HG02763 (cell line): ENCODE results near the gene ZFAND5.

ENCODE experiments used
- ATAC-seq: cut with Tn5 transposase; IDR thresholded peaks from one replicate; pipeline ENCODE4 v1.9.1; 2021; ENCODE audit warnings: mild to moderate bottlenecking, moderate library complexity; ENCODE audit not compliant: unreplicated experiment

ZFAND5 gene

DNA sequence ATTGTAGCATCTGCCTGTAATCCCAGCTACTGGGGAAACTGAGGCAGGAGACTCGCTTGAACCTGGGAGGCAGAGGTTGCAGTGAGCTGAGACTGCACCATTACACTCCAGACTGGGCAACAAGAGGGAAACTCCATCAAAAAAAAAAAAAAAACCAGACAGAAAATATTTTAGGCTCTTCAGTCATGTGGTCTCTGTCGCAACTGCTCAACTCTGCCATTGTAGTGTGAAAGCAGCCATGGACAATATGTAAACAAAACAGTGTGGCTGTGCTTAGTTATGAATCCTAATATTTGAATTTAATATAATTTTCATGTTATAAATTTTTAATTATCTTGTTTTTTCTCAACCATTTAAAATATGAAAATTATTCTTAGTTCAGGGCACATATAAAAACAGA is 38.4 kb downstream of the ZFAND5 start:
- no peak for ATAC-seq

DNA sequence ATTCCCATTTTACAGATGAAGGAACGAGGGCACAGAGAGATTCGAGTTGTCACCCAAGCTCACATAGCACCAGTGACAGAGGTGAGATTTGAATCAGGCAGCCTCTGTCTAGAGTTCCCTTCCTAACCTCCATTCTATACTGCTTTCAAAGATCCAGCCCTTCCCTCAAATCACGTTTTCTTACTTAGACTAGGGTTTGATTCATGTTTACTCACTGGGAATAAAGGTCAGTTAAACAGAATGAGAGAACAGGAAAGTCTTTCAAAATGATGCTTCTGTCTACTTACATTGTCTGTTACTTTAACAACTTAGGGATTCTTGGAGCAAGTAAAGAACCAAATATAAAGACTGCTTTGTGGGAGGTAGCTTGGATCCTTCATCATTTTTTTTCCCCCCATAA is 40.0 kb downstream of the ZFAND5 start:
- no peak for ATAC-seq

DNA sequence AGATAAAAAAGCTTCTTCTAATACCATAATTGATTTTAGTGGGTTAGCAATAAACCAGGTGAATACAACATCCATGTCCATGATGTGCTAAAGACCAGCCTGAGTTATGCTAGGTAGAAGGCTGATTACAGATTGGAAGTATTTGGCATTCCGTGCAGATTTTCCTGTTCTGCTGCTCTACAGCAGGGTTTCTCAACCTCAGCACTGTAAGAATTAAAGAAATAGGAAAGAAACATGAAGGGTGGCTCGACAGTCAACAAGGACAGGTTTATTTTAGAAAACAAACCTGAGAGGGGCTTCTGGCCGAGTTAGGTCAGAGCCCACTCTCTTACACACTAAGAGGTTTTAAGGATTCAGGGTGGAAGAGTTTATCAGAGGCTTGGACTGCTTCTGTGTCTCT is 42.3 kb downstream of the ZFAND5 start:
- no peak for ATAC-seq

DNA sequence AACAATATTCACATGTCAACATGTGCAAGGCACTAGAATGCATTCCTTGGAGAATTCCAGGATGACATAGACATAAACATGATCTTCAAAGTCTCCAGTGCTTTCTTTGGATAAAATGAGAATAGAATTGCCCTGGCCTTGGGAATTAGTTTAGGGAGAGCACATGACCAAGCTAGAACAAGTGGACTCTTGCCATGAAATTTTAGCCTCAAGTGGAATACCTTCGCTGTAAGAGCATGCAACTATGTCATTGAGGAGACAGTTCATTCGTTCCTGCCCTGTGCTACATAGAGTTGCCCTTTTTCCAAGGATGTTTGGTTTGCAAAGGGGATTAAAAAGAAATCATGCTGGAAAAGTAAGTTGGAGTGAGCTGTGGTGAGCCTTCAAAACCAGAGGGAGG is 42.7 kb downstream of the ZFAND5 start:
- ATAC-seq = no peak

DNA sequence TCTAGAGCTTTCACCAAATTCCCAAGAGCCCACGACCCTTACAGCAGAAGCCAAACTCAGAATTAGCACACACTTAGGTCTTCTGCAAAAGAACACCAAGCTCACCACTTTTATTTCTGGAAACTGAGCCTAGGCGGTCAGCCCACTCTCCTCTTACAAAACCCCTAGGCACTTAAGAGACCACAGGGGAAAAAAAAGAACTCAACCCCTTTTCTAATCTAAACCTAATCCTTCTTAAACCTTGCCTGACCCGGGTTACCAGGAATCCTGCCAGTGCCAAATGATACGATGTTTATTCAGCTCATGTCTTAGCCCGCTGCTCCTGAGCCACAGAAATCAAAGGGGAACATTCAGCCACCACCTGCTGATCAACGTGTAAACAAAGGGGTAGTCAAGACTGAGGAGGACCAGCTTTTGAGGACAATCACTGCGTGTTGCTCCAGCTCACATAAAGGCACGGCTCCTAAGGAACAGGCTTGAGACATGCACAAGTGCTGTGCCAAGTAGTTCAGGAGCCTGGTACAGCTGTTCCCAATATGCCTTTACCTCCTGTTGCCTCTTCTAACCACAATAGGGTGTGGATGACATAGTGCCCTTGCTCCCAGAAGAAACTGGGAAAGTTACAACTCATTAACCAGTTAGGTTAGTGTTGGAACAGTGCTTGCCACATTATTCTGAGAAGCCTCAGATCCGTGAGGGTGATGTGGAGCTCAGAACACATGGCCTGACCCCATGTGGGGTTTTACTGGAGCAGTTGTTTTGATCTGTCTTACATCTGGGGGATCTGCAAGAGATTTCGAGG is 49.3 kb downstream of the ZFAND5 start:
- ATAC-seq = no peak

DNA sequence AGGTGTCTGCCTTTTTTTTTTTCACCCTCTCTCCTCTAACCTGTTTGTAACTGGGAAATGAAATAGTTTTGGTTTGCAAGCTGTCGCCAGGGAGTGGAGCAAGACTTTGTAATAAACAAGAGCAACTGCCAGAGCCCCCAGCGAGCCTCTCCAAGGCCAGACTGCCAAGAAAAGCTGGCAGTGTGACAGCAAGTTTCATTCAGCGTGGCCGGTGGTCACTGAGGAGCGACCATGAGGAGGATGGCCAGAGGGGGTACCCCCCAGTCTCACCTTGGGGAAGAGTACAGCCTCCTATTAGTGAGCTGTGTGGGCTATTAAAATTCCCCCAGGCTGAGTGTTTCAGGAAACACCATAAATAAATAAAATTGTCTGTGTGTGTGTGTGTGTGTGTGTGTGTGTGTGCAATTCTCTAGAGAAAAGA is 49.9 kb downstream of the ZFAND5 start:
- ATAC-seq = no peak

DNA sequence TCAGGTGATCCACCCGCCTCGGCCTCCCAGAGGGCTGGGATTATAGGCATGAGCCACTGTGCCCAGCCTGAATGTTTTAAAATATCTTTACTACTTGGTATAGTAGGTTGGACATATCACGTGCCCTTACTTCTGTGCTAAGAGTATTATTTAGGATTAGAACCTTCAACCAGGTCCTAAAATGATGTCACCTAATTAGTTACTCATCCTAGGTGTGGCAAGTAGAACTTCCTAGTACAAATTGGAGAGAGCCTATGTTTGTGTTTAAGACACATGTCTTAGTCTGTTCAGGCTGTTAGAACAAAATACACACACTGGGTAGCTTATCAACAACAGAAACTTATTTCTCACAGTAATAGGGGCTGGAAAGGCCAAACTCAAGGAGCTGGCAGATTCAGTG is 51.5 kb downstream of the ZFAND5 start:
- ATAC-seq = no peak

DNA sequence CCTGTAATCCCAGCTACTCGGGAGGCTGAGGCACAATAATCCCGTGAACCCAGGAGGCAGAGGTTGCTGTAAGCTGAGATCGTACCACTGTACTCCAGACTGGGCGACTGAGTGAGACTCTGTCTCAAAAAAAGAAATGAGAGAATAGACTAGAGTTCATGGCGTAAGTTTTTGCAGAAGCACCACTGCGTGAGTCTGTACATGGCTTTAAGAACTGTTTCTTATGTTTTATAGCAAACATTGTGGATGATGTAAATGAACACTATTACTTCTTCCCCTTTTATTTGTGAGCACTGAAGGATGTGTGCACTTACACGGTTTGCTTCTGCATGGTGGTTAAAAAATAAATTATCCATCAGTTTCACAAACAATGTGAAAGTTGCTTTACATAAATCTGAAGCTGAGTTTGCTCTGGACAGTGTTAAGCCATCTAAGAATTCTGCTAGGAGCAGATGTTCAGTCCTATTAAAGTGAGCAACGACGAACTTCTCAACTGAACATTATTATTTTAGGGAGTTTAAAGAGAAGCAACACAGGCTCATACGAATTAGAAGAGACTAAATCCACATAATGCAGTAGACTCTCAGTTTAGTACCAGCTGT is 52.5 kb downstream of the ZFAND5 start:
- no peak for ATAC-seq

DNA sequence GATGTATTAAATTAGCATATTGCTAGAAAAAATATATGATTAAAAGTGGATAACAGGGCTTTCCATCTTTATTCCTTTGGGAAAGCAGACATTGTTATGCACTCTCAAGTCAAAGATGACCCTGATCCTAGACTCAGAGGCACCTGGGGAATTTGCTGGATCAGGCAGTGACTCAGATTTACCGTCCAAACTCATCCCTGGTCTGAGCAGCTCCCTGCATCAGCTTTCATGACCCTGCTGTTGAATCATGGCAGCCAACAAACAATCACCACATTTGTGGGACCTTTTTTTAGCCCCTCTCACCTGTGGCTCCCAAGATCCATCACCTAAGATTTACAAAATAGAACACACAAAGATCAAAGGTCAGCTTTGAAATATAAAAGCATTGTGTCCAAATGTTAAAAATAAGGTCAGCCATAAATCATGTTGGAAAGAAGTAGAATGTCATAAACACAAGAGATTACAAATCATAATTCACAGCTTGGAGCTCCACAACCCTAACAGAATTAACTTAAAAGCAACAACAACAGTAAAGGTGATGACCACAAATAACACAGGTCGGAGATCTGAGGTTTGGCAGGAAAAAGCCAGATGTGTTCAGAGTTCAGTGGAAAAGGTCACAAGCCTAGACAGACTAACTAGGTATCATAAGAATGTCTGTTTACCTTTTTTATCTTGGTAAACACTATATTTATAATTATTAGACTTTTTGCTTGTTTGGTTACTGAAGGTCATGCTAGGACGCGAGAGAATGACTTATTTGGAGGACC is 55.5 kb downstream of the ZFAND5 start:
- no peak for ATAC-seq

DNA sequence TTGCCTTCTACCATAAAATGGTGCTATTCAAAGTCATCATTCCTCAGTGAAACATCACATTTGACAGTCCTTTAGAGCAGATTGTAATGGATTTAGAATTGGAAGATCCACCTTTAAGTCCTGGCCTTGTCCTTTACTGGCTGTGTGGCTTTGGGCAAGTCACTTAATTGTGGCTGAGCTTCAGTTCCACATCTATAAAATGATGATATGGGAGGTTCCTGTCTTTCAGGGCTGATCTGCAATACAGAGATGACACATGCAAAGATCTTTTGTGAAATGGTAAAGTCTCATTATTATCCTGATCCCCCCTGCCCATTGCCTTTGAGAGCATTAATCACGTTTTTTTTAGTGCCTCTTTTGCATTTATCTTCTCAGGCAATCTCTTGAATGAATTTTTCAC is 58.2 kb downstream of the ZFAND5 start:
- ATAC-seq = no peak

DNA sequence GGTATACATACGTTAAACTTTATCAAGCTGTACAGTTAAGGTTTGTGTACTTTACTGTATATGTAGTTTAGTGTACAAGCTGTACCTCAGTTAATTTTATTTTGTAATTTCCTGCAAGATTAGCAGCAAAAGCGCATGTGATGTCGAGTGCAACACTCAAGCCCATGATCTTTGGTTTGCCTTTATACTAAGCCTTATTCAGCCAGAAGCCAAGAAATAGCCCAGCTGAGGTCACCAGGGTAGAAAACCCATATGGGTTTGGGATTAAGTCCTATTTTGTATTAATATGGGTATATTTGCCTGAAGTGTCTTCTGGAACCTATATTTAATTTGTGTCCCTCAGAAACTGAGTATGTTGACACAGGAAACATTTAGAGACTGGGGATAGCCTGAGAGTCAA is 59.3 kb downstream of the ZFAND5 start:
- ATAC-seq = no peak

DNA sequence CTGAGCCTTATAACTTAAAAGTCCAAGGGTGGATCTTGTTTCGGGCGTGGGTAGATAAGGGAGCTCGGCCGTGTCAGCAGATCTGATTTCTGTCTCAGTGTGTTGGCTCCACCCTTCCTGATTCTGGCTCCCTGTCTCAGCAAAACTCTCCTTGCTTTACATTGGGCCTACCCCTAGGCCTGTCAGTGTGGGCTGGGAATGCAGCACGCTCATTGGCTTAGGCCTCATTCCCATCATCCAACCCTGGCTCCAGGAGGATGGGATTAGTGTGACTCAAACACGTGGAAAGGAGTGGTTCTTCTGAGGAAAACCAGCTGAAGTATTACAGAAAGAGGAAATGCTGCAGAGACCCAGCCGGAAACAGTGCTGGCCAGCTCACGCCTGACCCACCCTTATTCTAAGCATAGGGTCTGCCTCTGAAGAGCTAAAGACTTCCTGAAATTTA is 59.9 kb downstream of the ZFAND5 start:
- peak; percentile 72 for ATAC-seq

DNA sequence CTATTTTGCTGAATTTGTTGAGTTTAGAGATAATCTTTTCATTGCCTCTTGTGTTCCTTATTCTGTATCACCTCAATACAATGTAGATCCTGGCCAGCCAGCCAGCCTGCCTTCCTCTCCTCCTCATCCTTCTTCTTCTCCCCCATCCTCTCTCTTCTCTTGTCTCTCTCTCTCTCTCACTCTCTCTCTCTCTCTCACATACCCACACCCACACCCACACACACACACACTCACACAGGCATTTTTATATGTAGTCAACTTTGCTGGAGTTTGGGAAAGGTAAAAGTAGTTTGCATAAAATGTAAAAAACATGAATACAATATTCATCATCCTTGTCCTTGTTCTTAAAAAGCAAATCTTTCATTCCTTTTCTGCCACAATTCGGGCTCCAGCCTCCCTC is 60.5 kb downstream of the ZFAND5 start:
- no peak for ATAC-seq
